Measurements from ENCODE around the gene MAGOH.
"Not testable (repeated sequence)": the region's sequence is repeated elsewhere in the genome, so short reads cannot be mapped to it uniquely, and the experiment has no call there.

The MAGOH gene

GRCh38 chr1:53246261-53247134, 8.2 kb upstream of the MAGOH start:
- in situ Hi-C loops (cut with MboI; ENCODE audit: low pct_unique_long_range_greater_than_20kb, low sequenced_read_pairs): no loop called here
- DNase-seq: no peak

- in situ Hi-C loops (cut with MboI; ENCODE audit: low pct_unique_long_range_greater_than_20kb, low sequenced_read_pairs): no loop called here
- no peak for DNase-seq
Measured at GRCh38 chr1:53244141-53244540, 5.8 kb upstream of the MAGOH start.

- in situ Hi-C loops (cut with MboI; ENCODE audit: low pct_unique_long_range_greater_than_20kb, low sequenced_read_pairs): no loop called here
Measured at GRCh38 chr1:53242381-53242780, 4.1 kb upstream of the MAGOH start.

GRCh38 chr1:53241828-53242227, 3.5 kb upstream of the MAGOH start:
- DNase-seq: no peak
- in situ Hi-C loops (cut with MboI; ENCODE audit: low pct_unique_long_range_greater_than_20kb, low sequenced_read_pairs): no loop called here

More at GRCh38 chr1:53242381-53242780, 4.1 kb upstream of the MAGOH start:
- DNase-seq: no peak

- in situ Hi-C loops (cut with MboI; ENCODE audit: low pct_unique_long_range_greater_than_20kb, low sequenced_read_pairs): no loop called here
Measured at GRCh38 chr1:53237638-53238037, 680 bp downstream of the MAGOH start.

GRCh38 chr1:53220962-53221286, 17.4 kb downstream of the MAGOH start:
- no peak for DNase-seq
- in situ Hi-C loops (cut with MboI; ENCODE audit: low pct_unique_long_range_greater_than_20kb, low sequenced_read_pairs): no loop called here

More at GRCh38 chr1:53237638-53238037, 680 bp downstream of the MAGOH start:
- DNase-seq: peak; percentile 7

GRCh38 chr1:53220171-53220961, 18.0 kb downstream of the MAGOH start, which contains the start of gene CZIB:
Gene CZIB (minus strand): TSS chr1:53220634. CDS start chr1:53220575, 59 bp downstream.
- DNase-seq: peak; percentile 90
- in situ Hi-C loops (cut with MboI; ENCODE audit: low pct_unique_long_range_greater_than_20kb, low sequenced_read_pairs): no loop called here

GRCh38 chr1:53219711-53220110, 18.6 kb downstream of the MAGOH start:
- DNase-seq: no peak
- in situ Hi-C loops (cut with MboI; ENCODE audit: low pct_unique_long_range_greater_than_20kb, low sequenced_read_pairs): no loop called here

- DNase-seq: no peak
- in situ Hi-C loops (cut with MboI; ENCODE audit: low pct_unique_long_range_greater_than_20kb, low sequenced_read_pairs): no loop called here
Measured at GRCh38 chr1:53218201-53218600, 20.1 kb downstream of the MAGOH start.

- in situ Hi-C loops (cut with MboI; ENCODE audit: low pct_unique_long_range_greater_than_20kb, low sequenced_read_pairs): no loop called here
- DNase-seq: no peak
Measured at GRCh38 chr1:53214376-53214940, 23.9 kb downstream of the MAGOH start.

- in situ Hi-C loops (cut with MboI; ENCODE audit: low pct_unique_long_range_greater_than_20kb, low sequenced_read_pairs): no loop called here
- no peak for DNase-seq
Measured at GRCh38 chr1:53210954-53211353, 27.4 kb downstream of the MAGOH start.

- DNase-seq: no peak
- in situ Hi-C loops (cut with MboI; ENCODE audit: low pct_unique_long_range_greater_than_20kb, low sequenced_read_pairs): no loop called here
Measured at GRCh38 chr1:53210352-53210751, 28.0 kb downstream of the MAGOH start.

- no peak for DNase-seq
Measured at GRCh38 chr1:53207726-53208125, 30.6 kb downstream of the MAGOH start.

GRCh38 chr1:53206735-53207379, 31.5 kb downstream of the MAGOH start:
- in situ Hi-C loops (cut with MboI; ENCODE audit: low pct_unique_long_range_greater_than_20kb, low sequenced_read_pairs): no loop called here
- no peak for DNase-seq

More at GRCh38 chr1:53207726-53208125, 30.6 kb downstream of the MAGOH start:
- in situ Hi-C loops (cut with MboI; ENCODE audit: low pct_unique_long_range_greater_than_20kb, low sequenced_read_pairs): no loop called here

GRCh38 chr1:53206083-53206685, 32.1 kb downstream of the MAGOH start:
- DNase-seq; in situ Hi-C loops (cut with MboI; ENCODE audit: low pct_unique_long_range_greater_than_20kb, low sequenced_read_pairs): not testable (repeated sequence)

GRCh38 chr1:53205496-53205895, 32.8 kb downstream of the MAGOH start:
- DNase-seq; in situ Hi-C loops (cut with MboI; ENCODE audit: low pct_unique_long_range_greater_than_20kb, low sequenced_read_pairs): not testable (repeated sequence)

- in situ Hi-C loops (cut with MboI; ENCODE audit: low pct_unique_long_range_greater_than_20kb, low sequenced_read_pairs): no loop called here
- no peak for DNase-seq
Measured at GRCh38 chr1:53203466-53203865, 34.9 kb downstream of the MAGOH start.

GRCh38 chr1:53198241-53198651, 40.1 kb downstream of the MAGOH start:
- in situ Hi-C loops (cut with MboI; ENCODE audit: low pct_unique_long_range_greater_than_20kb, low sequenced_read_pairs): loop anchor here (25.0 kb wide), 1 partner anchor 486 kb away; no protein-coding TSS in a partner anchor
- no peak for DNase-seq
